IMR-90 (cell line): ENCODE measurements around the gene TNF. TPM values are rescaled to one million over a fixed set of nuclear protein-coding genes. Genes with fewer than 3 reads are reported as not detected.

Experiments used
- ATAC-seq: fragments of 200-7000 bp; cut with Tn5 transposase; 2 replicates; pipeline ENCODE4 v1.9.1; 2020; ENCODE audit warnings: low read depth, mild to moderate bottlenecking, moderate library complexity
- BruUV-seq: library from RNA; stranded (reverse); fragments of 400-500 nt; replicated peaks from 2 replicates; lab custom pipeline; 2021; lab: Mats Ljungman, UMichigan
- CTCF ChIA-PET: fragments of 300-600 bp; formaldehyde crosslinking; extraction: SDS; loops from one replicate; lab custom pipeline; 2021; ENCODE audit warnings: antibody characterized with exemption; lab: Yijun Ruan, JAX
- POLR2A ChIA-PET: fragments of 300-600 bp; sonication (Branson Sonifier 250); formaldehyde crosslinking; loops from one replicate; lab custom pipeline; 2022; ENCODE audit warnings: antibody characterized with exemption; ENCODE audit not compliant: unreplicated experiment; lab: Charles Lee
- DNase-seq: peaks from one replicate; pipeline ENCODE4 v3.0.0; 2013
- H2AFZ ChIP-seq: replicated peaks from 2 replicates; pipeline ENCODE3; 2013; ENCODE audit warnings: low read length, mild to moderate bottlenecking; ENCODE audit not compliant: poor library complexity
- H2AK5ac ChIP-seq: 2 replicates; pipeline ENCODE4 v1.6.1; 2013; ENCODE audit warnings: low read depth, low read length, inconsistent platforms
- H2AK9ac ChIP-seq: replicated peaks from 2 replicates; pipeline ENCODE3; 2013; ENCODE audit warnings: mild to moderate bottlenecking, low read depth, low read length, moderate library complexity; ENCODE audit not compliant: poor library complexity
- H2BK120ac ChIP-seq: 2 replicates; pipeline ENCODE4 v1.6.1; 2013; ENCODE audit warnings: low read depth, low read length, inconsistent platforms
- H2BK15ac ChIP-seq: 3 replicates; pipeline ENCODE4 v1.6.1; 2013; ENCODE audit warnings: low read depth, low read length, inconsistent platforms
- H2BK20ac ChIP-seq: 2 replicates; pipeline ENCODE4 v1.6.1; 2013; ENCODE audit warnings: low read depth, mild to moderate bottlenecking, inconsistent platforms, low read length, moderate library complexity
- H2BK5ac ChIP-seq: 2 replicates; pipeline ENCODE4 v1.6.1; 2013; ENCODE audit warnings: mild to moderate bottlenecking, low read depth, low read length, inconsistent platforms; ENCODE audit not compliant: poor library complexity, severe bottlenecking
- H3K14ac ChIP-seq: replicated peaks from 2 replicates; pipeline ENCODE4 v1.6.1; 2013; ENCODE audit warnings: low read depth, low read length, inconsistent platforms
- H3K18ac ChIP-seq: 2 replicates; pipeline ENCODE4 v1.6.1; 2013; ENCODE audit warnings: low read depth, low read length, control low read depth
- H3K23ac ChIP-seq: 2 replicates; pipeline ENCODE4 v1.6.1; 2013; ENCODE audit warnings: low read depth, low read length, inconsistent platforms
- H3K27ac ChIP-seq: 2 replicates; pipeline ENCODE4 v1.5.1; 2013; ENCODE audit warnings: mild to moderate bottlenecking, control low read depth, low read length; ENCODE audit not compliant: insufficient read depth
- H3K27me3 ChIP-seq: 2 replicates; pipeline ENCODE4 v1.6.1; 2013; ENCODE audit warnings: low read length; ENCODE audit not compliant: control insufficient read depth, insufficient read depth
- H3K36me3 ChIP-seq: 2 replicates; pipeline ENCODE4 v1.6.1; 2013; ENCODE audit warnings: low read length, mixed read lengths; ENCODE audit not compliant: control insufficient read depth, insufficient read depth
- H3K4ac ChIP-seq: 2 replicates; pipeline ENCODE4 v1.6.1; 2013; ENCODE audit warnings: low read depth, low read length, inconsistent platforms
- H3K4me1 ChIP-seq: 2 replicates; pipeline ENCODE4 v1.6.1; 2013; ENCODE audit warnings: low read length, mixed read lengths; ENCODE audit not compliant: control insufficient read depth, insufficient read depth
- H3K4me2 ChIP-seq: 2 replicates; pipeline ENCODE4 v1.6.1; 2013; ENCODE audit warnings: low read depth, mild to moderate bottlenecking, control low read depth, low read length, moderate library complexity
- H3K4me3 ChIP-seq: 2 replicates; pipeline ENCODE4 v1.5.1; 2013; ENCODE audit warnings: low read depth, mild to moderate bottlenecking, control low read depth, low read length, moderate library complexity; ENCODE audit not compliant: insufficient read depth
- H3K56ac ChIP-seq: 2 replicates; pipeline ENCODE4 v1.6.1; 2013; ENCODE audit warnings: low read length, inconsistent platforms; ENCODE audit not compliant: insufficient read depth; ENCODE audit errors: extremely low read depth
- H3K79me1 ChIP-seq, 2 experiments: 2 replicates each; pipeline ENCODE4 v1.6.1; 2013; ENCODE audit warnings: low read length in 2 of 2, inconsistent platforms in 1 of 2, low read depth in 1 of 2
- H3K9ac ChIP-seq: 2 replicates; pipeline ENCODE4 v1.6.1; 2013; ENCODE audit warnings: low read depth, low read length, control low read depth
- H3K9me1 ChIP-seq: 2 replicates; pipeline ENCODE4 v1.6.1; 2013; ENCODE audit warnings: low read length, inconsistent platforms; ENCODE audit not compliant: insufficient read depth
- H3K9me3 ChIP-seq: 2 replicates; pipeline ENCODE4 v1.6.1; 2013; ENCODE audit warnings: low read length; ENCODE audit not compliant: control insufficient read depth, insufficient read depth
- H4K20me1 ChIP-seq: 2 replicates; pipeline ENCODE4 v1.6.1; 2013; ENCODE audit warnings: low read length, inconsistent platforms; ENCODE audit not compliant: insufficient read depth
- H4K5ac ChIP-seq: 2 replicates; pipeline ENCODE4 v1.6.1; 2013; ENCODE audit warnings: mild to moderate bottlenecking, low read depth, low read length, control low read depth
- H4K8ac ChIP-seq, 2 experiments: 2 replicates each; pipeline ENCODE4 v1.6.1; 2013; ENCODE audit warnings: low read depth in 2 of 2, low read length in 2 of 2, control low read depth in 1 of 2, inconsistent platforms in 1 of 2
- H4K91ac ChIP-seq: 2 replicates; pipeline ENCODE4 v1.6.1; 2013; ENCODE audit warnings: low read depth, low read length, inconsistent platforms; ENCODE audit not compliant: insufficient read depth
- BHLHE40 ChIP-seq: fragments of 150-350 bp; IDR thresholded peaks from 2 replicates; pipeline ENCODE4 v1.6.1; 2016; ENCODE audit warnings: mild to moderate bottlenecking, low read depth, low read length
- CEBPB ChIP-seq: IDR thresholded peaks from 2 replicates; pipeline ENCODE4 v1.6.1; 2012; ENCODE audit warnings: low read depth, low read length, improper control_type of control experiment
- CHD1 ChIP-seq: IDR thresholded peaks from 2 replicates; pipeline ENCODE4 v1.6.1; 2012; ENCODE audit warnings: low read depth, low read length, improper control_type of control experiment
- CTCF ChIP-seq: conservative IDR thresholded peaks from 2 replicates; pipeline ENCODE4 v1.5.1; 2012; ENCODE audit warnings: mild to moderate bottlenecking, low read depth, low read length, improper control_type of control experiment
- FOS ChIP-seq: fragments of 150-350 bp; IDR thresholded peaks from 2 replicates; pipeline ENCODE4 v1.6.1; 2016; ENCODE audit warnings: low read depth, low read length
- MAFK ChIP-seq: IDR thresholded peaks from 2 replicates; pipeline ENCODE4 v1.6.1; 2012; ENCODE audit warnings: low read depth, low read length, improper control_type of control experiment
- MAZ ChIP-seq: IDR thresholded peaks from 2 replicates; pipeline ENCODE4 v1.6.1; 2012; ENCODE audit warnings: low read depth, mild to moderate bottlenecking, low read length, improper control_type of control experiment, moderate library complexity, borderline replicate concordance
- MXI1 ChIP-seq: IDR thresholded peaks from 2 replicates; pipeline ENCODE4 v1.6.1; 2012; ENCODE audit warnings: low read depth, mild to moderate bottlenecking, low read length, moderate library complexity, borderline replicate concordance
- NFE2L2 ChIP-seq: fragments of 150-350 bp; IDR thresholded peaks from 2 replicates; pipeline ENCODE4 v1.6.1; 2016; ENCODE audit warnings: low read depth, mild to moderate bottlenecking, low read length
- POLR2A ChIP-seq: IDR thresholded peaks from 2 replicates; pipeline ENCODE4 v1.6.1; 2012; ENCODE audit warnings: mild to moderate bottlenecking, low read depth, low read length
- RAD21 ChIP-seq: IDR thresholded peaks from 2 replicates; pipeline ENCODE4 v1.6.1; 2012; ENCODE audit warnings: low read length, improper control_type of control experiment
- RCOR1 ChIP-seq: IDR thresholded peaks from 2 replicates; pipeline ENCODE4 v1.6.1; 2012; ENCODE audit warnings: mild to moderate bottlenecking, low read length, improper control_type of control experiment; ENCODE audit not compliant: insufficient replicate concordance
- RFX5 ChIP-seq: IDR thresholded peaks from 2 replicates; pipeline ENCODE4 v1.8.0; 2012; ENCODE audit warnings: low read depth, mild to moderate bottlenecking, low read length, moderate library complexity
- SMC3 ChIP-seq: fragments of 150-350 bp; IDR thresholded peaks from 2 replicates; pipeline ENCODE4 v1.6.1; 2016; ENCODE audit warnings: low read depth, mild to moderate bottlenecking, antibody characterized with exemption, low read length, moderate library complexity
- USF2 ChIP-seq: fragments of 150-350 bp; IDR thresholded peaks from 2 replicates; pipeline ENCODE4 v1.6.1; 2017; ENCODE audit warnings: mild to moderate bottlenecking, antibody characterized with exemption, low read length, low read depth
- WGBS, 2 experiments: methylation state at CpG; one replicate each; pipeline versions ENCODE4 v1.1.5 to v1.1.7; 2013; ENCODE audit warnings: missing lambda C conversion rate in 2 of 2; ENCODE audit not compliant: insufficient read length in 1 of 2; ENCODE audit errors: extremely low coverage in 2 of 2; 5-methylcytosine and 5-hydroxymethylcytosine counted together
- dilution Hi-C: fragments of 300-500 bp; cut with HindIII; formaldehyde crosslinking; loops from one replicate; pipeline ENCODE4 v1.14.3; 2018; ENCODE audit warnings: low sequenced_read_pairs; ENCODE audit not compliant: unreplicated experiment
- in situ Hi-C: fragments of 300-500 bp; cut with MboI; formaldehyde crosslinking; loops from 3 replicates; pipeline ENCODE4 v1.14.3; 2019; ENCODE audit warnings: low sequenced_read_pairs, inconsistent platforms, mixed read lengths
- intact Hi-C: fragments of 100-400 bp; cut with micrococcal nuclease; formaldehyde crosslinking; loops from 2 replicates; pipeline ENCODE4 v1.10.0; 2022
- polyA plus RNA-seq, 3 experiments: library from polyadenylated mRNA; depleted of rRNA; stranded (reverse); fragments of >200 nt; gene quantifications; 2 replicates each; pipeline ENCODE4 v1.2.3, GENCODE V29; 2012; ENCODE audit warnings: low replicate concordance in 1 of 3
- total RNA-seq: library from RNA; depleted of rRNA; stranded (reverse); fragments of >200 nt; gene quantifications from 2 replicates; pipeline ENCODE4 v1.2.3, GENCODE V29; 2012

The TNF gene
- total and polyA plus RNA-seq, 2 of the 4 experiments (the other 2 are of a cell fraction), result not detected

GRCh38 chr6:31543639-31544038 is 31.7 kb upstream of the TNF start:
- ATAC-seq (no peak), DNase-seq (no peak)
- WGBS, 2 experiments, result no CpG with 5 or more reads among the region's 6 CpGs
- no peak overlapping the region for H2BK20ac ChIP-seq
- TF ChIP-seq RFX5 (no peak), RCOR1 (no peak), CTCF (no peak), NFE2L2 (no peak), USF2 (no peak), MAFK (no peak), CHD1 (no peak), MXI1 (no peak), BHLHE40 (no peak), FOS (no peak), RAD21 (no peak), MAZ (no peak), SMC3 (no peak), CEBPB (no peak), POLR2A (no peak)
- no peak overlapping the region for H3K14ac ChIP-seq
- peaks cover 31% of the 10 kb centered on the region for H4K20me1 ChIP-seq
- no peak overlapping the region for H3K4me2 ChIP-seq
- H3K9ac ChIP-seq, result no peak overlapping the region
- H3K4ac ChIP-seq, result no peak overlapping the region
- no peak overlapping the region for H3K18ac ChIP-seq
- no peak overlapping the region for H3K56ac ChIP-seq
- no peak overlapping the region for H3K4me3 ChIP-seq
- H3K4me1 ChIP-seq, result peaks cover 16% of the 10 kb centered on the region
- dilution Hi-C loops (no loop called here), in situ Hi-C loops (loop anchor here (5.0 to 10.0 kb wide), 2 partner anchors 51 to 291 kb away; no protein-coding TSS in a partner anchor), intact Hi-C loops (no loop called here)
- no peak overlapping the region for H3K27ac ChIP-seq
- ChIA-PET POLR2A (no interaction called here), CTCF (no interaction called here)
- H3K27me3 ChIP-seq, result no peaks in the 10 kb centered on the region
- peaks cover 11 to 57% of the 10 kb centered on the region in 2 experiments for H3K79me1 ChIP-seq
- no peak overlapping the region for H4K91ac ChIP-seq
- no TSS peak for BruUV-seq
- H3K9me1 ChIP-seq, result peaks cover 11% of the 10 kb centered on the region
- H4K5ac ChIP-seq, result no peak overlapping the region
- H3K9me3 ChIP-seq, result no peaks in the 10 kb centered on the region
- H3K23ac ChIP-seq, result no peak overlapping the region
- H2AK5ac ChIP-seq, result no peak overlapping the region
- H2BK5ac ChIP-seq, result no peak overlapping the region
- no peak overlapping the region for H2BK15ac ChIP-seq
- H2AFZ ChIP-seq, result no peak overlapping the region
- no peak overlapping the region for H4K8ac ChIP-seq
- peaks cover 17% of the 10 kb centered on the region for H3K36me3 ChIP-seq
- H2AK9ac ChIP-seq, result no peak overlapping the region
- H2BK120ac ChIP-seq, result no peak overlapping the region
